Stimulated activated CD8-positive, alpha-beta memory T cell treated with anti-CD3 and anti-CD28 coated beads, Interleukin-4, amount 100 ng/mL, for 24 hours (primary cell): ENCODE results near the gene CDK19.
"Not testable (repeated sequence)": the region's sequence is repeated elsewhere in the genome, so short reads cannot be mapped to it uniquely, and the experiment has no call there.

Source experiments
- DNase-seq: peaks from one replicate; pipeline ENCODE4 v3.0.0-alpha.2; 2020; ENCODE audit warnings: low read depth

The CDK19 gene

GRCh38 chr6:110756817-110757216 lies 58.5 kb downstream of the CDK19 start:
- DNase-seq: no peak

GRCh38 chr6:110755411-110755834 lies 59.8 kb downstream of the CDK19 start:
- DNase-seq: no peak

GRCh38 chr6:110753936-110754668 lies 61.2 kb downstream of the CDK19 start:
- not testable (repeated sequence) for DNase-seq

GRCh38 chr6:110748453-110748852 lies 66.8 kb downstream of the CDK19 start:
- DNase-seq: no peak

- no peak for DNase-seq
Observed at GRCh38 chr6:110746680-110747079, 68.6 kb downstream of the CDK19 start.

- DNase-seq: no peak
Observed at GRCh38 chr6:110744991-110745390, 70.3 kb downstream of the CDK19 start.

- DNase-seq: not testable (repeated sequence)
Observed at GRCh38 chr6:110742552-110742951, 72.7 kb downstream of the CDK19 start.

GRCh38 chr6:110741517-110741916 lies 73.8 kb downstream of the CDK19 start:
- DNase-seq: no peak

- DNase-seq: no peak
Observed at GRCh38 chr6:110738899-110739365, 76.3 kb downstream of the CDK19 start.

- no peak for DNase-seq
Observed at GRCh38 chr6:110735666-110736065, 79.6 kb downstream of the CDK19 start.

GRCh38 chr6:110731898-110732297 lies 83.4 kb downstream of the CDK19 start:
- no peak for DNase-seq

- DNase-seq: no peak
Observed at GRCh38 chr6:110731196-110731595, 84.1 kb downstream of the CDK19 start.

GRCh38 chr6:110728501-110728900 lies 86.8 kb downstream of the CDK19 start:
- DNase-seq: no peak

- no peak for DNase-seq
Observed at GRCh38 chr6:110723017-110723416, 92.3 kb downstream of the CDK19 start.

- DNase-seq: no peak
Observed at GRCh38 chr6:110720066-110720465, 95.2 kb downstream of the CDK19 start.

- DNase-seq: not testable (repeated sequence)
Observed at GRCh38 chr6:110719601-110720000, 95.7 kb downstream of the CDK19 start.

GRCh38 chr6:110714143-110714542 lies 101.1 kb downstream of the CDK19 start:
- DNase-seq: no peak

- no peak for DNase-seq
Observed at GRCh38 chr6:110712238-110712637, 103.0 kb downstream of the CDK19 start.

GRCh38 chr6:110710115-110710514 lies 105.2 kb downstream of the CDK19 start:
- DNase-seq: no peak

- DNase-seq: no peak
Observed at GRCh38 chr6:110708295-110708950, 106.8 kb downstream of the CDK19 start.

GRCh38 chr6:110705543-110705942 lies 109.7 kb downstream of the CDK19 start:
- DNase-seq: no peak

- no peak for DNase-seq
Observed at GRCh38 chr6:110703906-110704594, 111.2 kb downstream of the CDK19 start.
